CD4-positive, alpha-beta T cell (primary cell): ENCODE data around the gene KDM4B. TPM values are rescaled to one million over a fixed set of nuclear protein-coding genes. Genes with fewer than 3 reads are reported as not detected.
"Not testable (repeated sequence)": the region's sequence is repeated elsewhere in the genome, so short reads cannot be mapped to it uniquely, and the experiment has no call there.

ENCODE experiments used
- ATAC-seq: fragments of 200-7000 bp; cut with Tn5 transposase; one replicate; pipeline ENCODE4 v1.10.0; 2022; ENCODE audit warnings: mild to moderate bottlenecking; ENCODE audit not compliant: poor library complexity
- CTCF ChIA-PET: fragments of 350-600 bp; sonication (Branson Sonifier 250); formaldehyde crosslinking; loops from one replicate; lab custom pipeline; 2021; ENCODE audit warnings: antibody characterized with exemption, inconsistent platforms; lab: Charles Lee
- POLR2A ChIA-PET: fragments of 350-600 bp; sonication (Branson Sonifier 250); formaldehyde crosslinking; loops from one replicate; lab custom pipeline; 2021; ENCODE audit warnings: antibody characterized with exemption, inconsistent platforms; lab: Charles Lee
- DNase-seq, 14 experiments: peaks; one replicate each; pipeline ENCODE4 v3.0.0-alpha.2; 2013 to 2020; ENCODE audit warnings: mixed read lengths in 2 of 14
- H3K27ac ChIP-seq, 2 donors: one replicate each; pipeline versions ENCODE4 v1.5.1 to v1.7.0; 2013; ENCODE audit warnings: low read length in 2 of 2, low read depth in 1 of 2, mild to moderate bottlenecking in 1 of 2
- H3K27me3 ChIP-seq, 2 experiments: 1 replicate in 1 of 2; 2 replicates in 1 of 2; pipeline versions ENCODE4 v1.6.1 to v1.7.0; 2013; ENCODE audit warnings: low read length in 2 of 2, control low read depth in 1 of 2, mild to moderate bottlenecking in 1 of 2, moderate library complexity in 1 of 2; ENCODE audit not compliant: insufficient read depth in 2 of 2, control insufficient read depth in 1 of 2
- H3K36me3 ChIP-seq: one replicate; pipeline ENCODE4 v1.6.1; 2013; ENCODE audit warnings: low read length, control low read depth; ENCODE audit not compliant: insufficient read depth
- H3K4me1 ChIP-seq: one replicate; pipeline ENCODE4 v1.6.1; 2013; ENCODE audit warnings: low read length, control low read depth; ENCODE audit not compliant: insufficient read depth
- H3K4me3 ChIP-seq: one replicate; pipeline ENCODE4 v1.5.1; 2013; ENCODE audit warnings: mild to moderate bottlenecking, low read length, moderate library complexity
- H3K9me3 ChIP-seq, 2 experiments: 1 replicate in 1 of 2; 2 replicates in 1 of 2; pipeline versions ENCODE4 v1.6.1 to v1.7.0; 2013; ENCODE audit warnings: low read length in 2 of 2, mild to moderate bottlenecking in 2 of 2, control low read depth in 1 of 2, moderate library complexity in 1 of 2; ENCODE audit not compliant: control insufficient read depth in 1 of 2, insufficient read depth in 1 of 2
- H3K27ac Mint-ChIP-seq: one replicate; pipeline ENCODE4 v1.8.0; 2020; ENCODE audit warnings: mixed read lengths
- H3K27me3 Mint-ChIP-seq: one replicate; pipeline ENCODE4 v1.8.0; 2021; ENCODE audit warnings: mixed read lengths
- H3K36me3 Mint-ChIP-seq: one replicate; pipeline ENCODE4 v1.8.0; 2021; ENCODE audit warnings: low read depth, mixed read lengths
- H3K4me1 Mint-ChIP-seq: one replicate; pipeline ENCODE4 v1.8.0; 2021; ENCODE audit warnings: low read depth, mixed read lengths
- H3K4me3 Mint-ChIP-seq: one replicate; pipeline ENCODE4 v1.8.0; 2020; ENCODE audit warnings: mild to moderate bottlenecking, mixed read lengths
- H3K9me3 Mint-ChIP-seq: one replicate; pipeline ENCODE4 v1.8.0; 2020; ENCODE audit warnings: mixed read lengths
- CTCF ChIP-seq: fragments of 200-600 bp; IDR thresholded peaks from one replicate; pipeline ENCODE4 v1.8.0; 2022; ENCODE audit warnings: antibody characterized with exemption, mild to moderate bottlenecking
- intact Hi-C, 2 experiments: fragments of 100-400 bp; cut with DNase I in 1 of 2; cut with micrococcal nuclease in 1 of 2; formaldehyde crosslinking; loops; one replicate each; pipeline versions ENCODE4 v1.15.1 to v1.9.0; 2023 to 2025; cut with DNase I, micrococcal nuclease
- total RNA-seq, 174 experiments: library from RNA in 2 of 174; stranded (reverse) in 2 of 174; gene quantifications; one replicate each; pipeline ENCODE4 v1.2.3 and lab custom pipeline; 2021 to 2026

Gene KDM4B
- total RNA-seq, 2 experiments from 2014 or later, result 41.8 to 42.5 TPM

GRCh38 chr19:4952945-4953344 lies 16.0 kb upstream of the KDM4B start:
- ChIA-PET POLR2A (no interaction called here), CTCF (no interaction called here)
- Histone ChIP-seq H3K4me1 (no peaks in the 10 kb centered on the region), H3K27ac (no peak overlapping the region), H3K4me3 (no peak overlapping the region), H3K27me3 (no peaks in the 10 kb centered on the region), H3K36me3 (no peaks in the 10 kb centered on the region), H3K9me3 (no peaks in the 10 kb centered on the region)
- ATAC-seq (no peak), DNase-seq (no peak)
- intact Hi-C loops, result no loop called here
- no peak for TF ChIP-seq CTCF
- Mint-ChIP-seq H3K27me3 (no peaks in the 10 kb centered on the region), H3K27ac (no peak overlapping the region), H3K9me3 (no peaks in the 10 kb centered on the region), H3K4me1 (no peaks in the 10 kb centered on the region), H3K36me3 (no peaks in the 10 kb centered on the region), H3K4me3 (no peak overlapping the region)

GRCh38 chr19:4954320-4955149 lies 14.4 kb upstream of the KDM4B start:
- H3K4me1 Mint-ChIP-seq, H3K9me3 Mint-ChIP-seq, ATAC-seq, H3K27ac ChIP-seq, H3K27me3 ChIP-seq, H3K36me3 ChIP-seq, H3K4me3 Mint-ChIP-seq, CTCF ChIA-PET, H3K27ac Mint-ChIP-seq, H3K27me3 Mint-ChIP-seq, intact Hi-C loops, H3K9me3 ChIP-seq, DNase-seq, H3K4me1 ChIP-seq, H3K36me3 Mint-ChIP-seq, H3K4me3 ChIP-seq, POLR2A ChIA-PET: not testable (repeated sequence)

GRCh38 chr19:4955274-4955673 lies 13.6 kb upstream of the KDM4B start:
- no peak for ATAC-seq
- Histone ChIP-seq H3K36me3 (no peaks in the 10 kb centered on the region), H3K9me3 (no peaks in the 10 kb centered on the region), H3K4me1 (no peaks in the 10 kb centered on the region), H3K4me3 (no peak overlapping the region), H3K27me3 (no peaks in the 10 kb centered on the region), H3K27ac (no peak overlapping the region)
- Mint-ChIP-seq H3K9me3 (no peaks in the 10 kb centered on the region), H3K27me3 (no peaks in the 10 kb centered on the region), H3K4me3 (no peak overlapping the region), H3K27ac (no peak overlapping the region), H3K36me3 (no peaks in the 10 kb centered on the region), H3K4me1 (no peaks in the 10 kb centered on the region)
- TF ChIP-seq CTCF, result no peak
- no peak for DNase-seq
- POLR2A ChIA-PET, result no interaction called here
- CTCF ChIA-PET, result no interaction called here
- intact Hi-C loops, result no loop called here

GRCh38 chr19:4957981-4958380 lies 10.9 kb upstream of the KDM4B start:
- no peak for TF ChIP-seq CTCF
- Mint-ChIP-seq H3K36me3 (no peaks in the 10 kb centered on the region), H3K9me3 (no peaks in the 10 kb centered on the region), H3K27ac (no peak overlapping the region), H3K4me1 (no peaks in the 10 kb centered on the region), H3K4me3 (no peak overlapping the region), H3K27me3 (no peaks in the 10 kb centered on the region)
- Histone ChIP-seq H3K27me3 (no peaks in the 10 kb centered on the region), H3K4me1 (no peaks in the 10 kb centered on the region), H3K9me3 (no peaks in the 10 kb centered on the region), H3K27ac (no peak overlapping the region), H3K4me3 (no peak overlapping the region), H3K36me3 (no peaks in the 10 kb centered on the region)
- DNase-seq, result no peak
- ATAC-seq, result no peak
- intact Hi-C loops, result no loop called here
- ChIA-PET POLR2A (no interaction called here), CTCF (no interaction called here)
